B cell (primary cell): ENCODE data around the gene PRSS33. TPM values are rescaled to one million over a fixed set of nuclear protein-coding genes. Genes with fewer than 3 reads are reported as not detected.

Experiments
- ATAC-seq: fragments of 200-7000 bp; cut with Tn5 transposase; one replicate; pipeline ENCODE4 v1.10.0; 2021; ENCODE audit warnings: low read depth, mild to moderate bottlenecking, moderate number of reproducible peaks, moderate library complexity
- CTCF ChIA-PET: fragments of 350-600 bp; sonication (Branson Sonifier 250); formaldehyde crosslinking; loops from one replicate; lab custom pipeline; 2021; ENCODE audit warnings: antibody characterized with exemption, inconsistent platforms; lab: Charles Lee
- POLR2A ChIA-PET: fragments of 350-600 bp; sonication (Branson Sonifier 250); formaldehyde crosslinking; loops from one replicate; lab custom pipeline; 2021; ENCODE audit warnings: antibody characterized with exemption; lab: Charles Lee
- DNase-seq: peaks from one replicate; pipeline ENCODE4 v3.0.0; 2013
- H2AFZ ChIP-seq: 2 replicates; pipeline ENCODE4 v1.6.1; 2012; ENCODE audit warnings: mild to moderate bottlenecking, low read depth, low read length; ENCODE audit not compliant: insufficient read depth, poor library complexity, severe bottlenecking
- H3K27ac ChIP-seq, 2 donors: 1 replicate in 1 of 2; 2 replicates in 1 of 2; pipeline ENCODE4 v1.5.1; 2012 to 2013; ENCODE audit warnings: low read length in 2 of 2, mild to moderate bottlenecking in 2 of 2, moderate library complexity in 1 of 2
- H3K27me3 ChIP-seq, 4 experiments: fragments of 200-600 bp in 1 of 4; sonication (generic) in 1 of 4; replicated peaks in 1 of 4; 1 replicate in 2 of 4; 2 replicates in 2 of 4; pipeline versions ENCODE4 v1.6.1 to v1.7.0; 2013 to 2016; ENCODE audit warnings: low read length in 3 of 4, mild to moderate bottlenecking in 2 of 4, mixed read lengths in 1 of 4, moderate library complexity in 1 of 4; ENCODE audit not compliant: insufficient read depth in 4 of 4, control insufficient read depth in 3 of 4; ENCODE audit errors: control extremely low read depth in 1 of 4
- H3K36me3 ChIP-seq, 2 experiments: replicated peaks in 1 of 2; 1 replicate in 1 of 2; 2 replicates in 1 of 2; pipeline versions ENCODE4 v1.6.1 to v1.7.1; 2013; ENCODE audit warnings: low read length in 1 of 2; ENCODE audit not compliant: insufficient read depth in 2 of 2, control insufficient read depth in 1 of 2; ENCODE audit errors: control extremely low read depth in 1 of 2, extremely low read depth in 1 of 2
- H3K4me1 ChIP-seq, 2 donors: fragments of 200-600 bp in 1 of 2; sonication (generic) in 1 of 2; 1 replicate in 1 of 2; 2 replicates in 1 of 2; pipeline versions ENCODE4 v1.5.1 to v1.6.1; 2013 to 2017; ENCODE audit warnings: low read length in 2 of 2; ENCODE audit not compliant: control insufficient read depth in 2 of 2, insufficient read depth in 2 of 2
- H3K4me2 ChIP-seq: replicated peaks from 2 replicates; pipeline ENCODE3; 2012; ENCODE audit warnings: mild to moderate bottlenecking, low read depth, low read length; ENCODE audit not compliant: poor library complexity, severe bottlenecking
- H3K4me3 ChIP-seq, 5 experiments: fragments of 200-600 bp in 1 of 5; sonication (generic) in 1 of 5; 1 replicate in 3 of 5; 2 replicates in 2 of 5; pipeline versions ENCODE4 v1.5.1 to v1.7.0; 2011 to 2016; ENCODE audit warnings: low read length in 4 of 5, mild to moderate bottlenecking in 4 of 5, low read depth in 2 of 5, control low read depth in 1 of 5, moderate library complexity in 1 of 5; ENCODE audit not compliant: insufficient read depth in 1 of 5; ENCODE audit errors: control extremely low read depth in 1 of 5, extremely low read depth in 1 of 5
- H3K79me2 ChIP-seq: fragments of 200-600 bp; sonication (generic); one replicate; pipeline ENCODE4 v1.6.0; 2016; ENCODE audit warnings: low read length; ENCODE audit not compliant: control insufficient read depth, insufficient read depth
- H3K9ac ChIP-seq: fragments of 200-600 bp; sonication (generic); 2 replicates; pipeline ENCODE4 v1.6.1; 2017; ENCODE audit warnings: mild to moderate bottlenecking, low read length, moderate library complexity
- H3K9me3 ChIP-seq, 3 donors: one replicate each; pipeline versions ENCODE4 v1.6.1 to v1.7.1; 2013; ENCODE audit warnings: low read length in 2 of 3; ENCODE audit not compliant: control insufficient read depth in 2 of 3, insufficient read depth in 1 of 3; ENCODE audit errors: control extremely low read depth in 1 of 3
- H4K20me1 ChIP-seq: 2 replicates; pipeline ENCODE4 v1.6.0; 2012; ENCODE audit warnings: mild to moderate bottlenecking, low read length; ENCODE audit not compliant: insufficient read depth, control insufficient read depth, poor library complexity, severe bottlenecking
- H3K27ac Mint-ChIP-seq: one replicate; pipeline ENCODE4 v1.8.0; 2021; ENCODE audit warnings: mixed read lengths
- H3K27me3 Mint-ChIP-seq: one replicate; pipeline ENCODE4 v1.8.0; 2021; ENCODE audit warnings: mixed read lengths
- H3K4me1 Mint-ChIP-seq: one replicate; pipeline ENCODE4 v1.8.0; 2021; ENCODE audit warnings: mixed read lengths
- H3K4me3 Mint-ChIP-seq: one replicate; pipeline ENCODE4 v1.8.0; 2021; ENCODE audit warnings: mixed read lengths
- H3K9me3 Mint-ChIP-seq: one replicate; pipeline ENCODE4 v1.8.0; 2022; ENCODE audit warnings: mixed read lengths; ENCODE audit not compliant: insufficient read depth
- EZH2 ChIP-seq: IDR thresholded peaks from 2 replicates; pipeline ENCODE4 v1.6.1; 2012; ENCODE audit warnings: borderline replicate concordance, low read depth, mild to moderate bottlenecking, moderate library complexity, low read length; ENCODE audit not compliant: insufficient read depth, poor library complexity, severe bottlenecking
- WGBS: methylation state at CpG from one replicate; pipeline ENCODE4 v1.1.5; 2013; ENCODE audit warnings: missing lambda C conversion rate; ENCODE audit not compliant: insufficient coverage; 5-methylcytosine and 5-hydroxymethylcytosine counted together
- intact Hi-C: fragments of 100-400 bp; cut with micrococcal nuclease; formaldehyde crosslinking; loops from one replicate; pipeline ENCODE4 v1.10.0; 2022
- polyA plus RNA-seq: library from polyadenylated mRNA; depleted of rRNA; stranded (reverse); fragments of >200 nt; gene quantifications from 2 replicates; pipeline ENCODE4 v1.2.3, GENCODE V29; 2012
- total RNA-seq, 2 donors: library from RNA; stranded (reverse); fragments of 120-200 nt in 1 of 2; gene quantifications; 1 replicate in 1 of 2; 2 replicates in 1 of 2; pipeline versions ENCODE4 v1.2.3 to v1.2.4, GENCODE V29; 2013 to 2022
- TF ChIP-seq, protein P1 (sequence below): fragments of 200-600 bp; IDR thresholded peaks from one replicate; pipeline ENCODE4 v1.8.0; 2022; ENCODE audit warnings: antibody characterized with exemption, mild to moderate bottlenecking

Gene PRSS33
- total and polyA plus RNA-seq, 2 donors (not counting 1 experiment from before 2014, with no cell fraction given), result not detected

- Histone ChIP-seq H3K27me3 (peaks cover 0 to 6% (median 0%) of the 10 kb centered on the region in 4 experiments), H4K20me1 (no peaks in the 10 kb centered on the region), H3K79me2 (no peaks in the 10 kb centered on the region), H3K4me3 (no peak overlapping the region), H3K9me3 (no peaks in the 10 kb centered on the region), H3K27ac (no peak overlapping the region), H2AFZ (no peak overlapping the region), H3K4me2 (no peak overlapping the region), H3K9ac (no peak overlapping the region), H3K4me1 (no peaks in the 10 kb centered on the region), H3K36me3 (no peaks in the 10 kb centered on the region)
- H3K4me3 Mint-ChIP-seq, result no peak overlapping the region
- intact Hi-C loops, result no loop called here
- no peak overlapping the region for H3K27ac Mint-ChIP-seq
- DNase-seq, result no peak
- no peaks in the 10 kb centered on the region for H3K4me1 Mint-ChIP-seq
- POLR2A ChIA-PET, result no interaction called here
- no peak for ATAC-seq
- no peaks in the 10 kb centered on the region for H3K9me3 Mint-ChIP-seq
- CTCF ChIA-PET, result no interaction called here
- 98% methylated on average over 4 of the region's 5 CpGs for WGBS
- TF ChIP-seq, protein P1, sequence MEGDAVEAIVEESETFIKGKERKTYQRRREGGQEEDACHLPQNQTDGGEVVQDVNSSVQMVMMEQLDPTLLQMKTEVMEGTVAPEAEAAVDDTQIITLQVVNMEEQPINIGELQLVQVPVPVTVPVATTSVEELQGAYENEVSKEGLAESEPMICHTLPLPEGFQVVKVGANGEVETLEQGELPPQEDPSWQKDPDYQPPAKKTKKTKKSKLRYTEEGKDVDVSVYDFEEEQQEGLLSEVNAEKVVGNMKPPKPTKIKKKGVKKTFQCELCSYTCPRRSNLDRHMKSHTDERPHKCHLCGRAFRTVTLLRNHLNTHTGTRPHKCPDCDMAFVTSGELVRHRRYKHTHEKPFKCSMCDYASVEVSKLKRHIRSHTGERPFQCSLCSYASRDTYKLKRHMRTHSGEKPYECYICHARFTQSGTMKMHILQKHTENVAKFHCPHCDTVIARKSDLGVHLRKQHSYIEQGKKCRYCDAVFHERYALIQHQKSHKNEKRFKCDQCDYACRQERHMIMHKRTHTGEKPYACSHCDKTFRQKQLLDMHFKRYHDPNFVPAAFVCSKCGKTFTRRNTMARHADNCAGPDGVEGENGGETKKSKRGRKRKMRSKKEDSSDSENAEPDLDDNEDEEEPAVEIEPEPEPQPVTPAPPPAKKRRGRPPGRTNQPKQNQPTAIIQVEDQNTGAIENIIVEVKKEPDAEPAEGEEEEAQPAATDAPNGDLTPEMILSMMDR, result no peak
- no peak for TF ChIP-seq EZH2
- H3K27me3 Mint-ChIP-seq, result peaks cover 6% of the 10 kb centered on the region
Observed at GRCh38 chr16:2737238-2737605, 50.1 kb downstream of the PRSS33 start.

- Mint-ChIP-seq H3K27me3 (peaks cover 6% of the 10 kb centered on the region), H3K9me3 (no peaks in the 10 kb centered on the region), H3K27ac (no peak overlapping the region), H3K4me1 (no peaks in the 10 kb centered on the region), H3K4me3 (no peak overlapping the region)
- ChIA-PET POLR2A (interaction anchor here (0.7 kb wide), 1 partner anchor 757 kb away, joined by 3 read pairs; no protein-coding TSS in a partner anchor), CTCF (no interaction called here)
- no peak overlapping the region for H2AFZ ChIP-seq
- ATAC-seq (no peak), DNase-seq (no peak)
- intact Hi-C loops, result no loop called here
- H3K9me3 ChIP-seq, result no peaks in the 10 kb centered on the region
- no peak overlapping the region for H3K4me3 ChIP-seq
- TF ChIP-seq, protein P1, result no peak
- TF ChIP-seq EZH2, result no peak
- H3K79me2 ChIP-seq, result no peaks in the 10 kb centered on the region
- H3K9ac ChIP-seq, result no peak overlapping the region
- H3K27ac ChIP-seq, result no peak overlapping the region
- H3K36me3 ChIP-seq, result no peaks in the 10 kb centered on the region
- peaks cover 0 to 6% (median 0%) of the 10 kb centered on the region in 4 experiments for H3K27me3 ChIP-seq
- H3K4me1 ChIP-seq, result no peaks in the 10 kb centered on the region
- H4K20me1 ChIP-seq, result no peaks in the 10 kb centered on the region
- WGBS, result 97% methylated on average over 10 of the region's 11 CpGs
- no peak overlapping the region for H3K4me2 ChIP-seq
Observed at GRCh38 chr16:2736476-2737237, 50.7 kb downstream of the PRSS33 start.
